Chondrocyte (in vitro differentiated cells): Measurements from ENCODE around the gene LAPTM4A. TPM values are rescaled to one million over a fixed set of nuclear protein-coding genes. Genes with fewer than 3 reads are reported as not detected.

Experiments
- DNase-seq: peaks from one replicate; pipeline ENCODE4 v3.0.0; 2021; ENCODE audit warnings: mixed read lengths, low spot score
- H3K27ac Mint-ChIP-seq: one replicate; pipeline ENCODE4 v1.8.0; 2021; ENCODE audit warnings: mild to moderate bottlenecking, moderate library complexity, mixed read lengths; ENCODE audit not compliant: unreplicated experiment
- H3K27me3 Mint-ChIP-seq: 2 replicates; pipeline ENCODE4 v1.8.0; 2021; ENCODE audit warnings: low read depth, mixed read lengths
- H3K36me3 Mint-ChIP-seq: 2 replicates; pipeline ENCODE4 v1.8.0; 2021; ENCODE audit warnings: low read depth, mixed read lengths
- H3K4me1 Mint-ChIP-seq: 2 replicates; pipeline ENCODE4 v1.8.0; 2021; ENCODE audit warnings: low read depth, mild to moderate bottlenecking, mixed read lengths
- H3K4me3 Mint-ChIP-seq: one replicate; pipeline ENCODE4 v1.8.0; 2021; ENCODE audit warnings: mild to moderate bottlenecking, moderate library complexity, mixed read lengths; ENCODE audit not compliant: unreplicated experiment
- H3K9me3 Mint-ChIP-seq: 2 replicates; pipeline ENCODE4 v1.8.0; 2021; ENCODE audit warnings: low read depth, mixed read lengths
- long read RNA-seq: library from polyadenylated mRNA; stranded (forward); transcript quantifications from one replicate; pipeline ENCODE4 v2.0.0, GENCODE V29; 2021
- total RNA-seq: library from RNA; stranded (reverse); gene quantifications from 3 replicates; pipeline ENCODE4 v1.2.1, GENCODE V29; 2021
- TF ChIP-seq, protein P1 (sequence below): fragments of 200-600 bp; sonication (generic); IDR thresholded peaks from 2 replicates; pipeline ENCODE4 v1.5.0; 2021; ENCODE audit warnings: antibody characterized with exemption, mild to moderate bottlenecking, moderate library complexity

LAPTM4A gene
- 361 to 405 TPM (median 404 TPM) in 3 replicates for total RNA-seq
- long read RNA-seq, transcript LAPTM4A-201 (7 exons, 1,765 nt): major isoform, 260 of 289 reads
- long read RNA-seq, partial matches to known transcripts: 3 of 289 reads
- long read RNA-seq, other reads (novel, unspliced or antisense): 26 of 289 reads

DNA sequence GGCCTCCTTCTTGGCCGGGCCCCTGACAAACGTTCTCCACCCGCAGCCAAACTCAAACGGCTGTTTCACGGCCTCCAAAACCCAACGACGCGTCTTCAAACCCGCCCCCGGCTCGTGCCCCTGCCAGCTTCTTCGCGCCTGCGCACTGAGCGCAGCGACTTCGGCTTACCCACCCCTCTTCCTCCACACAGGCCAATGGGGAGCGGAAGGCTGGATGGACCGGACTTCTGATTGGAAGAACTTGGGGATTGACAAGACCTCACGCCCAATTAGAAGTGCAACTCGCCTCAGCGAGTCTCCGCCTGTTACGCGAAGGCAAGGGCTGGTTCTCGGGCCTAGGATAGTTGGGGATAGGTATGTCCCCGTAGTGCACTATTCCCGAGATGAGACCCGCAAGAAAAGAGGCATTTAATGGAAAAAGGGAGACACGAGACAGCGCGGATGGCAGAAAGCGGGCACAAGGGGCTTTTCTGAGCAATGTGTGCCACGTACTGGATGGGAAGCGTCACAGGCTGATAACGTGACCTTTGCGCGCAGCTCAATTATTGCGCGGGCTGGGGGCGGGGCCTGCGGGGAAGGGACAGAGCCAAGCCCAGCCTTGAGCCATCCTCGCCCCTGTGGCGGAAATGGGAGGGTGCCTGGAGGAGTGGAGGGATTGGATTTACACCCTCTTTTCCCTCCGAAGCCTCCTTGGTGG lies at the start of gene LAPTM4A:
TSS of gene LAPTM4A (minus strand) at position 97 of the 697 bp plus-strand sequence. CDS start 108 bp downstream, outside the sequence.
- Mint-ChIP-seq H3K36me3 (no peaks in the 10 kb centered on the region), H3K4me3 (no peak within 1 kb of the TSS), H3K4me1 (peaks cover 26% of the 10 kb centered on the region), H3K27me3 (no peaks in the 10 kb centered on the region), H3K9me3 (no peaks in the 10 kb centered on the region), H3K27ac (no peak within 1 kb of the TSS)
- DNase-seq: peak; percentile 99
- TF ChIP-seq, protein P1, sequence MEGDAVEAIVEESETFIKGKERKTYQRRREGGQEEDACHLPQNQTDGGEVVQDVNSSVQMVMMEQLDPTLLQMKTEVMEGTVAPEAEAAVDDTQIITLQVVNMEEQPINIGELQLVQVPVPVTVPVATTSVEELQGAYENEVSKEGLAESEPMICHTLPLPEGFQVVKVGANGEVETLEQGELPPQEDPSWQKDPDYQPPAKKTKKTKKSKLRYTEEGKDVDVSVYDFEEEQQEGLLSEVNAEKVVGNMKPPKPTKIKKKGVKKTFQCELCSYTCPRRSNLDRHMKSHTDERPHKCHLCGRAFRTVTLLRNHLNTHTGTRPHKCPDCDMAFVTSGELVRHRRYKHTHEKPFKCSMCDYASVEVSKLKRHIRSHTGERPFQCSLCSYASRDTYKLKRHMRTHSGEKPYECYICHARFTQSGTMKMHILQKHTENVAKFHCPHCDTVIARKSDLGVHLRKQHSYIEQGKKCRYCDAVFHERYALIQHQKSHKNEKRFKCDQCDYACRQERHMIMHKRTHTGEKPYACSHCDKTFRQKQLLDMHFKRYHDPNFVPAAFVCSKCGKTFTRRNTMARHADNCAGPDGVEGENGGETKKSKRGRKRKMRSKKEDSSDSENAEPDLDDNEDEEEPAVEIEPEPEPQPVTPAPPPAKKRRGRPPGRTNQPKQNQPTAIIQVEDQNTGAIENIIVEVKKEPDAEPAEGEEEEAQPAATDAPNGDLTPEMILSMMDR: no peak

DNA sequence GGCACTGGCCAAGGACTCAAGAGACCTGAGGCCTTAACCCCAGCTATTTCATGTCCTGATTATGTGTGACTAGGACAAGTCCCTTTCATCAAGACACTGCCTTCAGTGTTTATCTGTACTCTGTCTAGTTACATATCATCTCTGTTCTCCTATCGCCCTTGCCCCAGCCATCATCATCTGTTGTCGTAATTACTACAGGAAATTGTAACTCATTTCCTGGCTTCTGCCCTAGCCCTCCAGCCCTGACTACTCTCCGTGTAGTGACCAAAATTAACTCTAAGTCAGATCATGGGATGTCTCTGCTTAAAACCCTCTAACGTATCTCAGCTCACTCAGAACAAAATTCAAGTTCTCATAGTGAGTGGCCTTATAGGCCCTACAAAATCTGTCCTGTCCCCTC lies 49.3 kb upstream of the LAPTM4A start:
- peaks cover 18% of the 10 kb centered on the region for H3K9me3 Mint-ChIP-seq
- DNase-seq: no peak
- H3K27ac Mint-ChIP-seq: no peak overlapping the region
- TF ChIP-seq, protein P1: no peak
- H3K27me3 Mint-ChIP-seq: no peaks in the 10 kb centered on the region
- no peaks in the 10 kb centered on the region for H3K36me3 Mint-ChIP-seq
- no peak overlapping the region for H3K4me3 Mint-ChIP-seq
- H3K4me1 Mint-ChIP-seq: peaks cover 8% of the 10 kb centered on the region

DNA sequence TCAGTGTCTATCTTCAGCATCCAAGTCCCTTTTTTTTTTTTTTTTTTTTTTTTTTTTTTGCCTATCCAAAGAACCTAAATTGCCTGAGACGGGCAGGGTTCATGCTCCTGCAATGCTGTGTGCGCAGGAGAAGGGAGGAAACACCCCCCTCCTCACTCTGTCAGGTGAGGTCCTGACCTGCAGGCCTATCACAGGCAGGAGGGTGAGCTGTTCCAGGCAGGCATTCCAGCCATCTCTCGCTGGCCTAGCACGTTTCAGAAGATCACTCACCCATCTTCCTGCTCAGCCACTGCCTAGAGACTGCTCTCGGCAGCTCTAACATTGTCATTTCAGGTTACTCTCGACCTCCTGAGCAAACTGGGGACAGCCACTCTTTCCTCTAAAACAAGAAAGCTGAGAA lies 48.4 kb upstream of the LAPTM4A start:
- no peak overlapping the region for H3K27ac Mint-ChIP-seq
- no peaks in the 10 kb centered on the region for H3K36me3 Mint-ChIP-seq
- TF ChIP-seq, protein P1: no peak
- DNase-seq: no peak
- H3K27me3 Mint-ChIP-seq: no peaks in the 10 kb centered on the region
- H3K9me3 Mint-ChIP-seq: peaks cover 22% of the 10 kb centered on the region
- H3K4me1 Mint-ChIP-seq: peaks cover 17% of the 10 kb centered on the region
- no peak overlapping the region for H3K4me3 Mint-ChIP-seq

DNA sequence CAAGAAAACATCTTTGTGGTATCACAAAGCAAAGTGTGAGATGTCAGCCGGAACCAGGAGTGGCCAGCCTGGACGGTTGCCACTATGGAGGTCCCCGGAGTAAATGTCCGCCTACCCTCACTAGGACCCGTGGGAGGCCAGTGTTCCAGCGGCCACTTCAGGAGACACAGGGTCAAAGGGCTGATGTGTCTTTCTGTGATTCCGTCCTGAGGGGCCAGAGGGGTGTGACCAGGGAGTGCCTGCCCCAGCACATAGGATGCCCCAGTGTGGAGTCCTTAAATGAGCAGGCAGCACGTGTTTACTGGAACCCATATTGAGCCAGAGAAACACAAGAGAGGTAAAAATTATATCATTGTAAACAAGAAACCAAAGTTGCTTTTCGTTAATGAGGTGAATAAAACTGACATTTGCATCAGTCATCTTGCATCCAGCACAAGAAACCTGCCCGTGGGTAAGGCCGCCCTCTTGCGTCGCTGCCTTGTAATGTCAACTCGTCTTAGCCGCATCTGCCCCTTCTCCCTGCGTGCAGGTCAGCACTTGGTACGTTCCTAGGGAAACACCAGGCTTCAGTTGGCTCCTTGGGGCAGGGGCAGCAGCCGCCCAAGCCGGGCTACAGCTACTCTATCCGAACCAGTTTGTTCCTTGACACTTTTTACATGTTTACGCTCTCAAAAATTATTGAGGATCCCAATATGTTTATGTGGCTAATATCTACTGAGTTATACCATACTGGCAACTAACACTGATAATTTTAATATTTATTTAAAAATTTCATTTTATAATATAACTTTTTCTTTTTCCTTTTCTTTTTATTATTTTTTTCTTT lies 46.7 kb upstream of the LAPTM4A start:
- peaks cover 22% of the 10 kb centered on the region for H3K9me3 Mint-ChIP-seq
- TF ChIP-seq, protein P1: peak; percentile 94
- H3K27ac Mint-ChIP-seq: no peak overlapping the region
- no peaks in the 10 kb centered on the region for H3K27me3 Mint-ChIP-seq
- H3K36me3 Mint-ChIP-seq: no peaks in the 10 kb centered on the region
- peak overlapping the region; percentile 10 for H3K4me3 Mint-ChIP-seq
- no peak for DNase-seq
- peaks cover 34% of the 10 kb centered on the region for H3K4me1 Mint-ChIP-seq

DNA sequence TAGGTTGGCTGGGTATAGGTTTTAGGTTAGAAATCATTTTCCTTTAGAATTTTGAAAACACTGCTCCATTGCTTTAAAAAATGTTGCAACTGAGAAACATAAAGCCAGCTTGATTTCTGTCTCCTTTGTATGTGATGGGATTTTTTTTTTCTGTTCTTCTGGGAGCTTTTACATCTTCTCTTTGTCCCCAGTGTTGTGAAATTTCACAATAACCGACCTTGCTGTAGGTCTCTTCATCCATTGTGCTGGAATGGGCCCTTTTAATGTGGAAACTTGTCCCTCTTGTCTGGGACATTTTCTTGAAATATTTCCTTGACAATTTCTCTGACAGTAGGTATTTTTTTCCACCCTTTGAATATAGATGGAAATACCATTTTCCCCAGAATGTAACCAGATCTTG lies 44.0 kb upstream of the LAPTM4A start:
- Mint-ChIP-seq H3K36me3 (no peaks in the 10 kb centered on the region), H3K9me3 (peaks cover 4% of the 10 kb centered on the region), H3K4me3 (no peak overlapping the region), H3K4me1 (peaks cover 60% of the 10 kb centered on the region), H3K27me3 (no peaks in the 10 kb centered on the region), H3K27ac (no peak overlapping the region)
- TF ChIP-seq, protein P1: no peak
- no peak for DNase-seq
